NCI-H1092 treated with DMSO at 0.1 percent for 48 hours (cell line): ENCODE results near the gene ZG16B.

Source experiments
- DNase-seq: peaks from one replicate; lab custom pipeline; 2025; lab: John Stamatoyannopoulos, UW

ZG16B gene

GRCh38 chr16:2806286-2806685 is 23.8 kb upstream of the ZG16B start:
- no peak for DNase-seq

GRCh38 chr16:2808181-2808580 is 21.9 kb upstream of the ZG16B start:
- DNase-seq, result no peak

GRCh38 chr16:2809149-2809760 is 20.8 kb upstream of the ZG16B start:
- DNase-seq, result no peak

GRCh38 chr16:2810651-2811050 is 19.5 kb upstream of the ZG16B start:
- no peak for DNase-seq

GRCh38 chr16:2811703-2812471 is 18.2 kb upstream of the ZG16B start:
- no peak for DNase-seq

GRCh38 chr16:2813771-2814221 is 16.3 kb upstream of the ZG16B start:
- no peak for DNase-seq

DNA sequence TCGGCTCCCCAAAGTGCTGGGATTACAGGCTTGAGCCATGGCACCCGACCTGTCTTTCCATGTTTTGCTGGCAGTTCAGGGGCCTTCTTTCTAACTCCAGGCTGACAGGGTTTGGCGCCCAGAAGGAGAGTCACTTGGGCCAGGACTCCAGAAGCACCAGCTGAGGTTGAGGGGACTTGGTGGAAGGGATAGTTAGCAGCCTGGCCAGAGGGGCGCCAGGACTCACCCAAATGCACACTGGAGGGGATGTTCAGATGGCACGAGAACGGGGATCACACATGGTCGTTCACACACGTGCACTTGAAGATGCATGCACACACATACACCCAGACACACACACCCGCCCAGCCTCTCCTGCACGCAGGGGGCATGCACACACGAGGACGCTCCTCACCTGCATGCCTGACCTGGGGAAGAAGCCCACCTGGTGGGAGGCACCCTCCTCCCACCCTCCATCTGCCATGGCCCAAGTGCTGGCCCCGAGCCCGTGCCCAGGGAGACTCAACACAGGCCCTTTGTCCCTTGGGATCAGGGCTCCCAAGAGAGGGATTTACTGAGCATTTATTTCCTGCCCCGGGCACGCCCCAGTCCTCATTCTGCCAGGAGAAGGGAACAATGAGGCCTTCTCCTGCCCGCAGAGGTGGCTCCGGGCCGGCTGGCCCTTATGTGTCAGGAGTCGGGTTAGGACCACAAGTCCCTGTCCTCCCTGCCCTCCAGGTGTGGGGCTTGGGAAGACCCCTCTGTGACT is 15.4 kb upstream of the ZG16B start:
- no peak for DNase-seq

DNA sequence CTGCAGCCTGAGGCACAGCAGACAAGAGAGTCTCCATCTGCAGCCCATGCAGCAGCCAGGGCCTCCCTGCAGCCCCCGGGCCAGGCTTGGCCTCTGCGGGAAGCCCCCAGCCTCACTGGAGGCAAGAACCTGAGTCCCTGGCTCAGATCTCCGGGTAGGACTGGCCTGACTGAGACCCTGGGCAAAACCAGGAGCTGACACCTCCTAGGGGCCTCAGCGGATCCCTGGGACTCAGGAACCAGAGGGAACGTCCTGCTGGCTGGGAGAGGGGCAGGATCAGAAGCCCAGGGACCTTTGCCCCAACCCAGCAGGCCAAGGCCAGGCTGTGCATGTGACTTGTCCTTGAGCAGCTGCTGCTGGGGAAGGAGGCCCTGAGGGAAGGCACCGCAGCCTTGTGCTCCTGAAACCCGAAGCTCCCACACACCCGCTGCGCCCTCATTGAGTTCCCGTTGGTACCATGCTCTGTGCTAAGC is 14.8 kb upstream of the ZG16B start:
- DNase-seq, result no peak

- no peak for DNase-seq
Measured at GRCh38 chr16:2816751-2817339, 13.3 kb upstream of the ZG16B start, which contains the start of gene PRSS21. Gene PRSS21, plus strand, starts transcription at chr16:2817237. Its CDS starts 32 bp downstream, at chr16:2817269.

DNA sequence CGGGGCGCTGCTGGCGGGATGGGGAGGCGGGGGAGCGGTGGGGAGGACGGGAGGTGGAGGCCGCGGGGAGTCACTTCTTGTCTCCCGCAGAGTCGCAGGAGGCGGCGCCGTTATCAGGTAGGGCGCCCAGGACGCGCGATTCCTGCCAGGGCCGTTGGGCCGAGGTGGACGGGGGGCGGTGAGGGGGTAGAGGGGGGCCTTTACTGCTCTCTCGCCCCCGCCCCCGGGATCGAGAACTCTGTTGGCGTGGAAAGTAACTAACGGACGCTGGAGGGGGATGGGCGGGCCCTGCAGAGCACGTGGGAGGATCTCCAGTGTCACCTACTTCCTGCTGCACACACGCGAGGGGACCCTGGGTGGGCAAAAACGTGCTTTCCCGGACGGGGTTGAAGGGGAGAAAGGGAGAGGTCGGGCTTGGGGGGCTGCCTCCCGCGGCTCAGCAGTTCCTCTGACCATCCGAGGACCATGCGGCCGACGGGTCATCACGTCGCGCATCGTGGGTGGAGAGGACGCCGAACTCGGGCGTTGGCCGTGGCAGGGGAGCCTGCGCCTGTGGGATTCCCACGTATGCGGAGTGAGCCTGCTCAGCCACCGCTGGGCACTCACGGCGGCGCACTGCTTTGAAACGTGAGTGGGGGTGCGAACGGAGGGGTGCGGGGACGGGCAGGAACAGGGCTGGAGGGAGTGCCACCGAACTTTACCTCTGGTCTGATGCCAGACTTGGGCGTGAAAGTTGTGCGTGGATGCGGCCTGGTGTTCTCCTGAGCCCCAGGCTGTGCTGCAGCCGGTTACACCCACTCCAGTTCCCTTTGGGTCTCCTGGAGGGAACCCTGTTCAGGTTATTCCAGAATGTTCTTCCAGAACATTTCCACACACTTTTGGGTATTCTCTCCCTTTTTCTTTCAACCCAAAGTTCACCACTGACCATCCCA is 12.5 kb upstream of the ZG16B start:
- DNase-seq, result no peak

DNA sequence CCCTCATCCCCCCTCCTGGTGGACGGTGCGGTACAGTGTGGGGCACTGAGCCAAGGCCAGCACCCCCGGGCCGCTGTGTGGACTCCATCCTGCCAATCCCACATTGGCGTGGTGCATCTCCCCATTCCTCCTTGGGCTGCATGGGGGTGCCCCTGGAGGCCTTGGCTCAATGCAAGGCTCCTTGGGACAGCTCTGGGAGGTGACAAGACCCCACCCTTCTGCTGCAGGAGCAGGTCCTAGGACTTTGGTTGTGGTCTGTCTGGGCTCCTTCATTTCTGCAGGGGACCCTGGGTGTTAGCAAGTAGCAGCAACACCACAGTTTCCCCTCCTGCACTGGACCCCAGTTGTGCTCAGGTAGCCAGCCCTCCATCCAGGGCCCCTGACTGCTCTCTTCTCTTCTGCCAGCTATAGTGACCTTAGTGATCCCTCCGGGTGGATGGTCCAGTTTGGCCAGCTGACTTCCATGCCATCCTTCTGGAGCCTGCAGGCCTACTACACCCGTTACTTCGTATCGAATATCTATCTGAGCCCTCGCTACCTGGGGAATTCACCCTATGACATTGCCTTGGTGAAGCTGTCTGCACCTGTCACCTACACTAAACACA is 11.7 kb upstream of the ZG16B start:
- no peak for DNase-seq

- DNase-seq, result no peak
Measured at GRCh38 chr16:2819179-2819938, 10.7 kb upstream of the ZG16B start.

GRCh38 chr16:2819939-2820835 is 9.9 kb upstream of the ZG16B start:
- DNase-seq, result no peak

GRCh38 chr16:2820836-2821486 is 9.1 kb upstream of the ZG16B start:
- DNase-seq, result no peak

- no peak for DNase-seq
Measured at GRCh38 chr16:2821487-2822157, 8.5 kb upstream of the ZG16B start.

GRCh38 chr16:2822158-2822495 is 8.0 kb upstream of the ZG16B start:
- DNase-seq, result no peak

DNA sequence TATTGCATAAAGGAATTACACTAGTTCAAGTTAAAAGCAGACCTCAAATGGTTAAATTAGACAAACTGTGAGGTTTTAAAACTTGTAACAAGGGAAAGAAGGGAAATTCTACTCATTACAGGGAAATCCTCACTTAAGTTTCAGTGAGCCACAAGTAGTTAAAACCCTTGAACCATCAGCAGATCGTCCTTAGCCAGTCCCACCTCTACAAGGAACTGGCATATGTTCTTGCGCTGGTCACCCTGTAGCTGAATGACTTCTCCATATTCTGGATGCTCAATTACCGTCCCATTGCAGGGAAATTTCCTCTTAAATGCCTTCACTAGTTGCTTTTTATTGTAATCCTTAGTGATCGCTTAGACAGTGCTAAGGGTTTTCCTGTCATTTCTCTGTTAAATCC is 7.6 kb upstream of the ZG16B start:
- DNase-seq, result no peak

GRCh38 chr16:2824626-2825025 is 5.5 kb upstream of the ZG16B start:
- no peak for DNase-seq
